HCT116 (cell line): Measurements from ENCODE around the gene DPP10.

ENCODE experiments used
- CTCF ChIP-seq, 3 experiments: fragments of 200-600 bp in 1 of 3; sonication (generic) in 1 of 3; IDR thresholded peaks in 2 of 3; conservative IDR thresholded peaks in 1 of 3; 2 replicates each; pipeline ENCODE4 v1.5.1; 2012 to 2017; ENCODE audit warnings: low read depth in 2 of 3, low read length in 2 of 3, antibody characterized with exemption in 1 of 3, borderline replicate concordance in 1 of 3, control low read depth in 1 of 3, mild to moderate bottlenecking in 1 of 3, mixed read lengths in 1 of 3, mixed run types in 1 of 3, moderate library complexity in 1 of 3; ENCODE audit not compliant: insufficient read depth in 1 of 3
- FOSL1 ChIP-seq: IDR thresholded peaks from 2 replicates; pipeline ENCODE4 v1.6.1; 2012; ENCODE audit warnings: low read depth
- MAX ChIP-seq: IDR thresholded peaks from 2 replicates; pipeline ENCODE4 v1.6.1; 2012
- POLR2AphosphoS5 ChIP-seq: IDR thresholded peaks from 2 replicates; pipeline ENCODE4 v1.6.1; 2011; ENCODE audit warnings: mild to moderate bottlenecking, low read depth, low read length, moderate library complexity
- ZNF274 ChIP-seq: fragments of 200-500 bp; sonication (Bioruptor generic); IDR thresholded peaks from 2 replicates; pipeline ENCODE4 v1.6.1; 2014; ENCODE audit warnings: mild to moderate bottlenecking, low read depth, low read length, inconsistent platforms

- TF ChIP-seq FOSL1 (no peak), POLR2AphosphoS5 (no peak), CTCF (IDR thresholded peaks at IDR 0.05 in 2 of 3, conservative IDR thresholded peaks at IDR 0.05 in 1 of 3; ENCODE audit: borderline replicate concordance in 1 of 3, insufficient read depth in 1 of 3, low read depth in 2 of 3, low read length in 2 of 3) (no peak), ZNF274 (no peak), MAX (no peak)
Observed at GRCh38 chr2:115292742-115293141, 850.3 kb downstream of the DPP10 start.
